ENCODE results near the gene TRPM3.

The TRPM3 gene

DNA sequence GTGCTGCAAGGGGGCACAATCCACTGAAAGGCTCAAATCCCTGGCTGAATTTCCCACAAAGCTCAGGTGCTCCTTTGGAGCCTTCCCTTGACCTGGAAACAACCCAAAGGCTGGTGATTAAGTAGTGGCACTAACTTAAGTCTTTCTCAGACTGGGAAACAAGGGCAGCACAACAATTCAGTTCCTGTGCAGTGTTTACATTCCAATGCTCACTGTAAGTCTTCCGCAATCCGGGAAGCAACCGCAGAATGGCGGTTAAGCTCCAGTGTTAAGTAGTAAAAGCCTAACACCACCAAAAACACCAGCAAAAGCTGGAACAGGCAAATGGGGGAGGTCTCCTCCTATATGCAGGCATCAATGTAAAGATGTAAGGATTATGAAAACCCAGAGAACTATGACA lies 117.2 kb downstream of the TRPM3 start:
- Histone ChIP-seq H3K36me3 (ENCODE audit: control insufficient read depth, insufficient read depth, low read length) (no peaks in the 10 kb centered on the region), H3K27me3 (ENCODE audit: control insufficient read depth, insufficient read depth, low read length) (no peaks in the 10 kb centered on the region), H3K9me3 (ENCODE audit: control insufficient read depth, insufficient read depth, low read length) (peaks cover 3% of the 10 kb centered on the region; the same call in 1 of the 2 replicates)

GRCh38 chr9:71003346-71003745 lies 118.1 kb downstream of the TRPM3 start:
- Histone ChIP-seq H3K4me1 (ENCODE audit: control insufficient read depth, insufficient read depth, low read length) (no peaks in the 10 kb centered on the region), H3K36me3 (ENCODE audit: control insufficient read depth, insufficient read depth, low read length) (no peaks in the 10 kb centered on the region), H3K4me3 (ENCODE audit: low read depth, low read length) (no peak overlapping the region), H3K9me3 (ENCODE audit: control insufficient read depth, insufficient read depth, low read length) (peaks cover 3% of the 10 kb centered on the region; the same call in 1 of the 2 replicates), H3K27me3 (ENCODE audit: control insufficient read depth, insufficient read depth, low read length) (no peaks in the 10 kb centered on the region), H3K27ac (ENCODE audit: low read depth, low read length) (no peak overlapping the region), H3K9ac (ENCODE audit: low read depth, low read length) (no peak overlapping the region)

More for the DNA sequence above, 117.2 kb downstream of the TRPM3 start:
- no peaks in the 10 kb centered on the region for H3K4me1 ChIP-seq (ENCODE audit: control insufficient read depth, insufficient read depth, low read length)
- no peak overlapping the region for H3K4me3 ChIP-seq (ENCODE audit: low read depth, low read length)
- no peak overlapping the region for H3K27ac ChIP-seq (ENCODE audit: low read depth, low read length)
- H3K9ac ChIP-seq (ENCODE audit: low read depth, low read length), result no peak overlapping the region

- H3K27ac ChIP-seq (ENCODE audit: low read depth, low read length), result no peak overlapping the region
- H3K36me3 ChIP-seq (ENCODE audit: control insufficient read depth, insufficient read depth, low read length), result no peaks in the 10 kb centered on the region
- no peak overlapping the region for H3K9ac ChIP-seq (ENCODE audit: low read depth, low read length)
- H3K9me3 ChIP-seq (ENCODE audit: control insufficient read depth, insufficient read depth, low read length), result peaks cover 3% of the 10 kb centered on the region; the same call in 1 of the 2 replicates
- H3K4me3 ChIP-seq (ENCODE audit: low read depth, low read length), result no peak overlapping the region
- no peaks in the 10 kb centered on the region for H3K27me3 ChIP-seq (ENCODE audit: control insufficient read depth, insufficient read depth, low read length)
- H3K4me1 ChIP-seq (ENCODE audit: control insufficient read depth, insufficient read depth, low read length), result no peaks in the 10 kb centered on the region
These were observed 119.5 kb downstream of the TRPM3 start for GRCh38 chr9:71001780-71002386.

- H3K9ac ChIP-seq (ENCODE audit: low read depth, low read length), result no peak overlapping the region
- H3K4me1 ChIP-seq (ENCODE audit: control insufficient read depth, insufficient read depth, low read length), result peaks cover 8% of the 10 kb centered on the region
- no peaks in the 10 kb centered on the region for H3K9me3 ChIP-seq (ENCODE audit: control insufficient read depth, insufficient read depth, low read length)
- no peaks in the 10 kb centered on the region for H3K27me3 ChIP-seq (ENCODE audit: control insufficient read depth, insufficient read depth, low read length)
- no peak overlapping the region for H3K4me3 ChIP-seq (ENCODE audit: low read depth, low read length)
- no peak overlapping the region for H3K27ac ChIP-seq (ENCODE audit: low read depth, low read length)
- H3K36me3 ChIP-seq (ENCODE audit: control insufficient read depth, insufficient read depth, low read length), result no peaks in the 10 kb centered on the region
These were observed 122.5 kb downstream of the TRPM3 start for GRCh38 chr9:70998962-70999361.

- H3K4me3 ChIP-seq (ENCODE audit: low read depth, low read length), result no peak overlapping the region
- H3K4me1 ChIP-seq (ENCODE audit: control insufficient read depth, insufficient read depth, low read length), result peaks cover 8% of the 10 kb centered on the region
- no peak overlapping the region for H3K27ac ChIP-seq (ENCODE audit: low read depth, low read length)
- H3K9ac ChIP-seq (ENCODE audit: low read depth, low read length), result no peak overlapping the region
- no peaks in the 10 kb centered on the region for H3K27me3 ChIP-seq (ENCODE audit: control insufficient read depth, insufficient read depth, low read length)
- no peaks in the 10 kb centered on the region for H3K36me3 ChIP-seq (ENCODE audit: control insufficient read depth, insufficient read depth, low read length)
- no peaks in the 10 kb centered on the region for H3K9me3 ChIP-seq (ENCODE audit: control insufficient read depth, insufficient read depth, low read length)
These were observed 125.9 kb downstream of the TRPM3 start for GRCh38 chr9:70995511-70995910.

DNA sequence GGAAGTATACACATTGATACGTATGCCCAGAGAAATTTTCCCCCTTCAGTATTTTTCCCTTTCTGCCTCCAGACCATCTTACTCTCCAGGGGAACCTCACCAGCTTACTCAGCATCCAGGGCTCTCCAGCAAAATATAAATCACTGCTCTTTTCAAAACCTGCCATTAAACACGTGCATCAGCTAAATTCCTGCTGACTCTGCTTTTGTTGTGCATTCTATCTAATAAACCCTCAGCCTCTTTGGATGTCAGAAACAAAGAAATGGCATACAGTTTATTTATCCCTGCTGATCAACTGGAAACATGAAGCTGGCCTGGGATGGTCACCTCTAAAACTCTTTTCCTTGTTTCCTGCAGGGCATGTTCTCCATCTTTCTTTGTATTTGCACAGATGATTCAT lies 126.8 kb downstream of the TRPM3 start:
- Histone ChIP-seq H3K27me3 (ENCODE audit: control insufficient read depth, insufficient read depth, low read length) (no peaks in the 10 kb centered on the region), H3K9ac (ENCODE audit: low read depth, low read length) (no peak overlapping the region), H3K9me3 (ENCODE audit: control insufficient read depth, insufficient read depth, low read length) (no peaks in the 10 kb centered on the region), H3K4me1 (ENCODE audit: control insufficient read depth, insufficient read depth, low read length) (peaks cover 8% of the 10 kb centered on the region), H3K36me3 (ENCODE audit: control insufficient read depth, insufficient read depth, low read length) (no peaks in the 10 kb centered on the region), H3K27ac (ENCODE audit: low read depth, low read length) (no peak overlapping the region), H3K4me3 (ENCODE audit: low read depth, low read length) (no peak overlapping the region)

GRCh38 chr9:70988551-70988950 lies 132.9 kb downstream of the TRPM3 start:
- Histone ChIP-seq H3K9ac (ENCODE audit: low read depth, low read length) (no peak overlapping the region), H3K9me3 (ENCODE audit: control insufficient read depth, insufficient read depth, low read length) (no peaks in the 10 kb centered on the region), H3K4me1 (ENCODE audit: control insufficient read depth, insufficient read depth, low read length) (no peaks in the 10 kb centered on the region), H3K4me3 (ENCODE audit: low read depth, low read length) (no peak overlapping the region), H3K36me3 (ENCODE audit: control insufficient read depth, insufficient read depth, low read length) (no peaks in the 10 kb centered on the region), H3K27me3 (ENCODE audit: control insufficient read depth, insufficient read depth, low read length) (no peaks in the 10 kb centered on the region), H3K27ac (ENCODE audit: low read depth, low read length) (no peak overlapping the region)

GRCh38 chr9:70987986-70988385 lies 133.4 kb downstream of the TRPM3 start:
- no peaks in the 10 kb centered on the region for H3K4me1 ChIP-seq (ENCODE audit: control insufficient read depth, insufficient read depth, low read length)
- no peak overlapping the region for H3K4me3 ChIP-seq (ENCODE audit: low read depth, low read length)
- no peak overlapping the region for H3K27ac ChIP-seq (ENCODE audit: low read depth, low read length)
- no peaks in the 10 kb centered on the region for H3K36me3 ChIP-seq (ENCODE audit: control insufficient read depth, insufficient read depth, low read length)
- H3K9me3 ChIP-seq (ENCODE audit: control insufficient read depth, insufficient read depth, low read length), result no peaks in the 10 kb centered on the region
- H3K27me3 ChIP-seq (ENCODE audit: control insufficient read depth, insufficient read depth, low read length), result no peaks in the 10 kb centered on the region
- no peak overlapping the region for H3K9ac ChIP-seq (ENCODE audit: low read depth, low read length)

GRCh38 chr9:70986984-70987383 lies 134.4 kb downstream of the TRPM3 start:
- Histone ChIP-seq H3K27ac (ENCODE audit: low read depth, low read length) (no peak overlapping the region), H3K9me3 (ENCODE audit: control insufficient read depth, insufficient read depth, low read length) (no peaks in the 10 kb centered on the region), H3K36me3 (ENCODE audit: control insufficient read depth, insufficient read depth, low read length) (no peaks in the 10 kb centered on the region), H3K4me3 (ENCODE audit: low read depth, low read length) (no peak overlapping the region), H3K4me1 (ENCODE audit: control insufficient read depth, insufficient read depth, low read length) (no peaks in the 10 kb centered on the region), H3K9ac (ENCODE audit: low read depth, low read length) (no peak overlapping the region), H3K27me3 (ENCODE audit: control insufficient read depth, insufficient read depth, low read length) (no peaks in the 10 kb centered on the region)

- Histone ChIP-seq H3K9ac (ENCODE audit: low read depth, low read length) (no peak overlapping the region), H3K27me3 (ENCODE audit: control insufficient read depth, insufficient read depth, low read length) (no peaks in the 10 kb centered on the region), H3K36me3 (ENCODE audit: control insufficient read depth, insufficient read depth, low read length) (no peaks in the 10 kb centered on the region), H3K4me1 (ENCODE audit: control insufficient read depth, insufficient read depth, low read length) (no peaks in the 10 kb centered on the region), H3K9me3 (ENCODE audit: control insufficient read depth, insufficient read depth, low read length) (no peaks in the 10 kb centered on the region), H3K27ac (ENCODE audit: low read depth, low read length) (no peak overlapping the region), H3K4me3 (ENCODE audit: low read depth, low read length) (no peak overlapping the region)
These were observed 137.6 kb downstream of the TRPM3 start for GRCh38 chr9:70983723-70984295.

DNA sequence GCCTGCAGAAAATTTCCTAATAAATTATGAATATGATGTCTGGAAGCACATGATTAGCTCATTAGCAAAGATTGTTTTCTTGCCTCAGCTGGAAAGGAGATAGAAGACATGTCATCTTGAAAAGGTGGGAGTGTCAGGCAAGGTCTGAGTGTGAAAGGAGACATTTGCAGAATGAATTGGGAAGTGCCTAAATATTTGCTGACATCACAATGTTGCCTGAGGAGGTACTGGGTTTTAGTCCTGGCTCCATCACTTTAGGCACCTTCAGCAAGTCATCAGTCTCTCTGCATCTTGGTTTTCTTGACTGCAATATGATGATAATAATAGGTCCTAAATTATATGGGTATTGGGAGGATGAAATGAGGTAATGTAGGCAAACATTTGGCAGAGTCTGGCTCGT lies 140.1 kb downstream of the TRPM3 start:
- Histone ChIP-seq H3K4me3 (ENCODE audit: low read depth, low read length) (no peak overlapping the region), H3K4me1 (ENCODE audit: control insufficient read depth, insufficient read depth, low read length) (no peaks in the 10 kb centered on the region), H3K27me3 (ENCODE audit: control insufficient read depth, insufficient read depth, low read length) (no peaks in the 10 kb centered on the region), H3K9ac (ENCODE audit: low read depth, low read length) (no peak overlapping the region), H3K9me3 (ENCODE audit: control insufficient read depth, insufficient read depth, low read length) (no peaks in the 10 kb centered on the region), H3K36me3 (ENCODE audit: control insufficient read depth, insufficient read depth, low read length) (no peaks in the 10 kb centered on the region), H3K27ac (ENCODE audit: low read depth, low read length) (no peak overlapping the region)

All from HUES48 (cell line).